ENCODE data around the gene RPL41.

DNA sequence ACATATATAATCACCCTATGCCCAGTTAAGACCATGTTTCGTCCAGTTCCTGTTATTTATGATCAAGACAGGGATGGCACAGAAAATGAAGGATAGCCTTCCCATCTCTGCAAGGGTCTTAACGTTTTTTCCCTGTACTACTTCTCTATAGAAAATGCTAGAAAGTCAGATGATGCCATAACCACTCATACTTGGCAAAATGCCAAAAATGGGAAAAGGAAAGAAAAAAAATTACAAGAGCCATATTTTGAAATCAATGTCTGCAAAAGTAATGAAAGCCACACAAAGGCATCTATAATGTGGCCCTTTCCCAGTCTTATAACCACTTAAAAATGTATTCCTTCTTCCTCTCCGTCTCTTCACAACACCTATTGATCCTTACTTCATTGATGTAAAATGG is 34.1 kb downstream of the RPL41 start:
- no peak for TF ChIP-seq CTCF (IDR thresholded peaks at IDR 0.05)
- TF ChIP-seq ZFX (IDR thresholded peaks at IDR 0.05; ENCODE audit: borderline replicate concordance) = no peak

Measured in 22Rv1 (cell line).